HG03520 (cell line): ENCODE measurements around the gene TBX20.
"Not testable (repeated sequence)": the region's sequence is repeated elsewhere in the genome, so short reads cannot be mapped to it uniquely, and the experiment has no call there.

Experiments used
- ATAC-seq: cut with Tn5 transposase; IDR thresholded peaks from one replicate; pipeline ENCODE4 v1.9.1; 2021; ENCODE audit warnings: mild to moderate bottlenecking, moderate library complexity; ENCODE audit not compliant: unreplicated experiment

Gene TBX20

GRCh38 chr7:35228496-35229051 is 25.3 kb downstream of the TBX20 start:
- peak; percentile 49 for ATAC-seq

GRCh38 chr7:35227438-35227837 is 26.5 kb downstream of the TBX20 start:
- not testable (repeated sequence) for ATAC-seq

GRCh38 chr7:35222445-35222844 is 31.5 kb downstream of the TBX20 start:
- not testable (repeated sequence) for ATAC-seq

GRCh38 chr7:35220176-35220575 is 33.7 kb downstream of the TBX20 start:
- ATAC-seq = not testable (repeated sequence)

GRCh38 chr7:35216033-35216432 is 37.9 kb downstream of the TBX20 start:
- not testable (repeated sequence) for ATAC-seq

- ATAC-seq = not testable (repeated sequence)
Measured at GRCh38 chr7:35215063-35215462, 38.8 kb downstream of the TBX20 start.

GRCh38 chr7:35206924-35207323 is 47.0 kb downstream of the TBX20 start:
- not testable (repeated sequence) for ATAC-seq

- not testable (repeated sequence) for ATAC-seq
Measured at GRCh38 chr7:35204850-35205249, 49.0 kb downstream of the TBX20 start.

GRCh38 chr7:35204031-35204430 is 49.9 kb downstream of the TBX20 start:
- ATAC-seq = not testable (repeated sequence)

- ATAC-seq = not testable (repeated sequence)
Measured at GRCh38 chr7:35202353-35202752, 51.5 kb downstream of the TBX20 start.

GRCh38 chr7:35200170-35200569 is 53.7 kb downstream of the TBX20 start:
- not testable (repeated sequence) for ATAC-seq

GRCh38 chr7:35198370-35199140 is 55.3 kb downstream of the TBX20 start:
- ATAC-seq = not testable (repeated sequence)

- not testable (repeated sequence) for ATAC-seq
Measured at GRCh38 chr7:35191571-35191970, 62.3 kb downstream of the TBX20 start.

GRCh38 chr7:35190146-35190773 is 63.6 kb downstream of the TBX20 start:
- not testable (repeated sequence) for ATAC-seq

GRCh38 chr7:35186751-35187150 is 67.1 kb downstream of the TBX20 start:
- ATAC-seq = not testable (repeated sequence)

- no peak for ATAC-seq
Measured at GRCh38 chr7:35185908-35186731, 67.8 kb downstream of the TBX20 start.

- not testable (repeated sequence) for ATAC-seq
Measured at GRCh38 chr7:35185578-35185907, 68.4 kb downstream of the TBX20 start.

GRCh38 chr7:35184961-35185360 is 68.9 kb downstream of the TBX20 start:
- ATAC-seq = not testable (repeated sequence)

GRCh38 chr7:35183873-35184503 is 69.9 kb downstream of the TBX20 start:
- not testable (repeated sequence) for ATAC-seq

- not testable (repeated sequence) for ATAC-seq
Measured at GRCh38 chr7:35180665-35181064, 73.2 kb downstream of the TBX20 start.

GRCh38 chr7:35173176-35173575 is 80.7 kb downstream of the TBX20 start:
- not testable (repeated sequence) for ATAC-seq
